Measurements from ENCODE around the gene MSRB3. TPM values are rescaled to one million over a fixed set of nuclear protein-coding genes. Genes with fewer than 3 reads are reported as not detected.

MSRB3 gene
- total RNA-seq, 1 experiment from 2014 or later, result 40.6 TPM

DNA sequence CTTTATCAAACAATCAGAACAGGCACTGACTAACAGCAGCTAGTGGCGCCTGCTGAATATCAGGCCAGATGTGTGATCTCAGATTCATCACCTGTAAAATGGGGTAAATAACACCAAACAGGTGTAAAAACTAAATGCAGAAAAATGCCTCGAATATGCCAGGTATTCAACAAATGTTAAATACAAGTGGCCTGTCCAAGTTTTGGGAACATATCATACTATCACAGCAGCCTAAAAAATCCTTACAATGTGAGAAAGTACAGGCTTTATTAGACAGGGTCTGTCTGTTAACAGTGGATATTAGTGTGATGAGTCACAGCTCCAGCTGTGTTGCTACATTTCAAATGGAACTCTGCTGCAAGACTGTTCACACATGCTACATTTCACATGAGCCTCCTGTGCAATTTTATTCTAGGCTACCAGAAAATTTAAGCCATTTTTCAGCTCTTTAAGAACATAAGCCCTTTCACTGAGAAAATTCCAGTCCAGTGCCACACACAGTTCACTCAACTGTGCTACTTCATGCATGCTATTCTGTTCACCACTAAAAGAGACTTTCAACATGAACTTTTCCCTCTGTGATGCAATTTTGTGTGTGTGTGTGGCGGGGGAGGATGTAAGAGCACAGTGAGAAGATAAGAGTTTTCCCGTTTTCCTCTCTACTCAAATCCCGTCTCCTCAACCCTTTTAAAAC, 56.7 kb downstream of the MSRB3 start:
- no peaks in the 10 kb centered on the region for H3K36me3 ChIP-seq
- H3K27me3 ChIP-seq, result no peaks in the 10 kb centered on the region
- H3K9me3 ChIP-seq, result no peaks in the 10 kb centered on the region
- DNase-seq, result peak; percentile 43
- no peak overlapping the region for H3K4me3 ChIP-seq

DNA sequence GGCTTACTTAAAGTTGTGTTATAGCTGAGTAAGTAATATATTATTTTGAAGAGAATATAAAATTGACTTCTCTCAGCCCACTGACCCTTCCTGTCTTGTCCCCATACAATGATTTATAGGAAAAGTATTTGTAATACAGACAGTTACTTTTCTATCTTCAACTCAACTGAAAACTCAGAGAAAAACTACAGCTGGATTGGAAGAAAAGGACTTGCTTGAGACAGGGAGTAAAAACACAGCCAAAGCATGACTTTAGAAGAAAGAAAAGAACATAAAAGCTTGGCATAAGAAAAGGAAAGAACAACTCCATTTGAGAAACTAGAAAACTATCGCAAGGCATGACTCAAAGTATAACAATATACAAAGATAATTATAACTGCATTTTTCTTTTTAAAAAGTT, 57.5 kb downstream of the MSRB3 start:
- Histone ChIP-seq H3K36me3 (no peaks in the 10 kb centered on the region), H3K9me3 (no peaks in the 10 kb centered on the region), H3K27me3 (no peaks in the 10 kb centered on the region), H3K4me3 (no peak overlapping the region)
- no peak for DNase-seq

DNA sequence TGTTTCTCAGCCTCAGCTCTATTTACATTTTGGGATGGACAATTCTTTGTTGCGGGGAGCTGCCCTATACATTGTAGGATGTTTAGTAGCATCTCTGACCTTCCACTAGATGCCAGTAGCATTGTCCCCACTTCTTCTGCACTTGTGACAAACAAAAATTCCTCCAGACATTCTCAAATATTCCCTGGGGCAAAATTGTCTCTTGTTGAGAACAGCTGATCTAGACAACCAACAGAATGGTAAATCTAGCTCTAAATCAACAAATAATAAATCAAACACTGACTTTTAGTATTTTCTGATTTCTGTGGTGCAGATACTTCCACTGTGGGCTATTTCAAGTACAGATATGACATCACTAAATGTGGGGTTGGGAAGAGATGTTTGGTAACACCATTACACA, 60.7 kb downstream of the MSRB3 start:
- Histone ChIP-seq H3K9me3 (no peaks in the 10 kb centered on the region), H3K4me3 (no peak overlapping the region), H3K27me3 (no peaks in the 10 kb centered on the region), H3K36me3 (no peaks in the 10 kb centered on the region)
- DNase-seq, result no peak

DNA sequence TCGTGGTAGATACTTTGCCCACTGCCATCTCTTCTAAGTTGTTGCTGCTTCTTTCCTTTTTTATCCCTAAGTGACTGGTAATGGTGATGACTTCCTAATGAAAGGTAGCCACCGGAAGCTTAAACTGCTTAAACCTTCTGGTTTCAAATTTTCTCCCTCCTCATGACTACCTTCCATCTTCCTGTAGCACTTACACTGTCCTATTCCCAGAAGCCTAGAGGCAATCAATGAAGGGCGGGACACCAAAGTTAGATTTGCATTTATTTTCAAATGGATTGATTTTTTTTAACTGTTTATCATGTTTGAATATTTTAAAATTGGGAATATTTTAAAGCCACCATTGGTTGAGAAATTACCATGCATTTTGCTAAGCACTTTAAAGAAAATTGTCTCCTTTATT, 64.7 kb downstream of the MSRB3 start:
- no peak for DNase-seq
- Histone ChIP-seq H3K36me3 (no peaks in the 10 kb centered on the region), H3K4me3 (no peak overlapping the region)

DNA sequence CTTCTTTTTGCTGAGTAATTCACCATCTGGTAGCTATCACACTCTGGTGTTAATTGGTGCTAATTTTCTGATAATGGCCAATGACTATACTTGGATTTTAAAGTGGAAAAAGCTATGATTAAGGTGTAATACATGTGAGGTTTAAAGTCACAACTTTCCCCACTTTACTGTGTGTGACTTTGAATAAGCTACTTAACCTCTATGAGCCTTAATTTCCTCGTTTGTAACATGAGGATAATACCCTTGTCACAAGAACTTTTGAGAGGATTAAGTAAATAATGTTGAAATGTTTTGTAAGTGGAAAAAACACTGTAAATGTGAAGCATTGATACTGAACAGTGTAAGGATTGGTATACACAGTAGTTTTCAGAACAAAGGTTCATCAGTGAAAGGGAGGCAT, 65.3 kb downstream of the MSRB3 start:
- no peak overlapping the region for H3K4me3 ChIP-seq
- no peaks in the 10 kb centered on the region for H3K36me3 ChIP-seq
- no peaks in the 10 kb centered on the region for H3K27me3 ChIP-seq
- DNase-seq, result no peak
- no peaks in the 10 kb centered on the region for H3K9me3 ChIP-seq

More for the DNA sequence above, 64.7 kb downstream of the MSRB3 start:
- no peaks in the 10 kb centered on the region for H3K9me3 ChIP-seq
- no peaks in the 10 kb centered on the region for H3K27me3 ChIP-seq

DNA sequence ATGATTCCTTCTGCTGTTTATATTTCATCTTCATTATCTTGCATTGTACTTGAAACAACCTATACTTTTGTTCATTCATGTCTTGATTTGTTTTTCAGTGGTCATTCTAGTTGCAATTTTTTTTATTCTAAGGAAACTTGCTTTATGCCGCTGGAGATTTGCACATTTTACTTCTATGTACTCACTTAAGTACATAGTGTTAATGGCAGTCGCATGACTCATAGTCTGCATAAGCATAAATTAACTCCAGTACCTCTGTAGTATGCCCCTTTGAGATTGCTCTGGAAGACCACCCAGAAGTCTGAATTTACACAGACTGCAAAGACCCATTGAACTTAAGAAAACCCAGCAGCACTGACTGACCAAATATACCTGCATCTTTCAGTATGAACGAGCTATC, 77.0 kb downstream of the MSRB3 start:
- no peaks in the 10 kb centered on the region; the same call in 1 of the 2 replicates for H3K36me3 ChIP-seq
- H3K4me3 ChIP-seq, result no peak overlapping the region
- no peak for DNase-seq
- no peaks in the 10 kb centered on the region for H3K9me3 ChIP-seq
- H3K27me3 ChIP-seq, result no peaks in the 10 kb centered on the region

DNA sequence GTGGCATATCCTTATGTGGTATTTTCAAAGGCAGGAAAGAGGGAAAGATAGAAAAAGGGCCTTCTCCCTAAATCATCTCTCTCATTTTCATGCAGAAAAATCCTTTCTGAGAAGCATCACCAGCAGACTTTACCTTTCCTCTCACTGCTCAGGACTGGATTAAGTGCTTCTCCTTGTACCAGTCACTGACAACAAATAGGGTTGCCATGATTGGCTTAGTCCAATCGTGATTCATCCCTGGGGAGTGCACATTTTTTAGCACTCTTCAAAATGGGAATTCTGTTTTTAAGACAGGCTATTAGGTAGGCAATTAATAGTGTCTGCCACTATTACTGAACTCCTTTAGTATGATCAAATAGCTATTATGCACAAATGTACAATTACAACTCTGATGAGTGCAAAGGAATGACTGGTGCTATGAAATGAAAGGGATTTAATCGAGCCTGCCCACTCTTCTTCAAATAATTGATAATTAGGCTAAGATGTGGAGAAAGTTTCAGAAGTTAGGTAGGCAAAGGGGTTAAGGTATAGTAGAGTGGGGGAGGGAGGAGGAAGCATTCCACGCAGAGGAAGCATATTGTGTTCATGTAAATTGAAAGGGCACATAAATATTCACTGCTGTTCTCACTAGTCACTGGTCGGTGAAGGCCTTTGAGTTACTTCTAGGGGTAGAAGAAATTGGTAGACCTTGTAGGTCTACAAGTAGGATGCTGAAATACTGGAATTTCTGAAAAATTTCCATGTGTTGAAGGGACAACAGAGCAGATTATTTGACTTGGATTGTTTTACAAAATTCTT, 84.0 kb downstream of the MSRB3 start:
- Histone ChIP-seq H3K4me3 (no peak overlapping the region), H3K27me3 (no peaks in the 10 kb centered on the region), H3K36me3 (no peaks in the 10 kb centered on the region; the same call in 1 of the 2 replicates), H3K9me3 (no peaks in the 10 kb centered on the region)
- no peak for DNase-seq

DNA sequence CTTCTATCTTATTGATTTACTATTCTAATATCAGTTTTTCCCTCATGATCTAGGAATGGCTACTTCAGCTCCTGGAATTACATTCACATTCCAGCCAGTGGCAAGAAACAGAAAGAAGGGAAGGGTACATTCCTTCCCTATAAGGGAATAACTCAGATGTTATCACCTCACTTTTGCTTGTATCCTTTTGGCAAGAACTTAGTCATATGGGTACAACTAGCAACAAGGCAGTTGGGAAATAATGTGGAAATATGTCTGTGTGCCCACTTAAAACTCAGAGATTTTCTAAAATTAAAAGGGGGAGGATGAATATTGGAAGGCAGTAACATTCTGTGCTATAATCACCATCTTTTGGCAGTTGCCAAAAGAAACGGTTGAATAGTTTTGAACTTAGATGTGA, 85.6 kb downstream of the MSRB3 start:
- Histone ChIP-seq H3K4me3 (no peak overlapping the region), H3K36me3 (no peaks in the 10 kb centered on the region; the same call in 1 of the 2 replicates), H3K9me3 (no peaks in the 10 kb centered on the region), H3K27me3 (no peaks in the 10 kb centered on the region)
- DNase-seq, result no peak

DNA sequence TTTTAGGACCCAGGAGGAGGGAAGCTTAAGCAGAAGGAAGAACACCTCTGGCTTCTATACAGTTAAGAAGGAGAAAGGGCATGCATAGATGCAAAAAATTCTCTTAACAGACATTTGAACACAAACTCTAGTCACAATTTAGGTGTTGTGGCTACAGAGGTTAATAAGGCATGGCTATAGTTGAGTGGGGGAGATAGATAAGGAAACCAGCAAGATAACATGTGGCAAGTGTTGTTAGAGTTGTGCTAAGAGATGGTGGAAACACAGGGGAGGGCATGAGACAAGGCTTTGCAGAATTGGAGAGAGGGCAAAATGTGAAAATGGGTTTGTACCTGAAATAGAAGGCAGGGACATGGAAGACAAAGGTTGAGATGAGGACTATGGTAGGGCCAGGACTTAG, 88.9 kb downstream of the MSRB3 start:
- no peak overlapping the region for H3K4me3 ChIP-seq
- no peaks in the 10 kb centered on the region for H3K27me3 ChIP-seq
- no peaks in the 10 kb centered on the region for H3K9me3 ChIP-seq
- H3K36me3 ChIP-seq, result no peaks in the 10 kb centered on the region
- no peak for DNase-seq

DNA sequence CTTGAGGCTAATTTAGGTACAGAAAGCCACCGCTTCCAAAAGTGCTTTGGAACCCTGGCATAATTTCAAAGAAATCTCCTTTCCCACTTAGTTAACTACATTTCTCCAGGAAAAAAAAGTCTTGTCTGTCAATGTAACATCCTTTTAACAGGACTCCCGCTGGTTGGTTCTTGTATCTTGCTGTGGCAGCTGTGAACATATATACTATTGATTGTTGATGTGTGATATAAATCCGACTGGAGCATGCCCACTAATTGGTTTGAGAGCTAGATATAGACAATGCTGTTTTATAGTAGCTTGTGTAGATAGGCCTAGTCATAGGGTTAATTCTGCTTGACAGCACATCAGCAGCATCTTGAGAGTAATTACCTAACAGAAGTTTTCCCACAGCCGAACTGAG, 89.6 kb downstream of the MSRB3 start:
- no peaks in the 10 kb centered on the region for H3K27me3 ChIP-seq
- no peak overlapping the region for H3K4me3 ChIP-seq
- no peaks in the 10 kb centered on the region for H3K36me3 ChIP-seq
- no peak for DNase-seq
- no peaks in the 10 kb centered on the region for H3K9me3 ChIP-seq

DNA sequence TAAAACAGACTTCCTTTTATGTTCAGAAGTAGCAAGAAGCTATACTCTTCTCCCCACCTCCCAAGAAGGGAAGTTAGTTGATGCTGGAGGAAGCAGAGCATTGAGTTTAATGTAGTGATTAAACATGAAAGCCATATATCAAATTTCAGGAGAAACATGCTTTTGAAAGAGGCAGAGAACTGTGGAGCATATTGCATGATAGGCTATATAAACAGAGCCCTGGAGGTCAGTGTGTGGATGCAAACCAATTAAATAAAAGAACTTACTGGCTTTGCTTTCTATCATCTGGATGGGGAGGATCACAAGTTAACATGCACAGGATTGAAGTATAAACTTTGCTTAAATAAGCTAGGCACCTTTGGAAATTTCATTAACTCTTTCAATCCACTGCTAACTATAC, 94.1 kb downstream of the MSRB3 start:
- H3K9me3 ChIP-seq, result no peaks in the 10 kb centered on the region
- no peak overlapping the region for H3K4me3 ChIP-seq
- H3K36me3 ChIP-seq, result no peaks in the 10 kb centered on the region
- no peak for DNase-seq
- no peaks in the 10 kb centered on the region for H3K27me3 ChIP-seq

DNA sequence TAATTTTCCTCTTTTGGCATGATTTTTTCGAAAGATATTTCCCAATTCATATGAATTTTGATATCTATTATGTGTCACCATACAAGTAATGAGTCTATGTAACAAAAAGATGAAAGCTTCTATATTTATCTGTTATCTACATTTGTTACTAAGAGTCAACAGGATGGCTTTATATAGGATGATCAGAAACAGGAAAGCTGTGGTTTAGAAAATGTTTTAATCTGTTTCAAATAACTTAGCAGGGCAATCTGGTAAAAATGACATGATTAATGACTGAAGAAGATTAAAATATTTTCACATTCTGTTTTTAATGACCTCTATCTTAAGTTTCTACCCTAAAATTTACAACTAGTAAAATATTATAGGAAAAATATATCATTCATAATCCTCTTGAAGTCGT, 105.8 kb downstream of the MSRB3 start:
- no peak for DNase-seq
- no peak overlapping the region for H3K4me3 ChIP-seq
- H3K9me3 ChIP-seq, result no peaks in the 10 kb centered on the region
- H3K36me3 ChIP-seq, result no peaks in the 10 kb centered on the region
- no peaks in the 10 kb centered on the region for H3K27me3 ChIP-seq

DNA sequence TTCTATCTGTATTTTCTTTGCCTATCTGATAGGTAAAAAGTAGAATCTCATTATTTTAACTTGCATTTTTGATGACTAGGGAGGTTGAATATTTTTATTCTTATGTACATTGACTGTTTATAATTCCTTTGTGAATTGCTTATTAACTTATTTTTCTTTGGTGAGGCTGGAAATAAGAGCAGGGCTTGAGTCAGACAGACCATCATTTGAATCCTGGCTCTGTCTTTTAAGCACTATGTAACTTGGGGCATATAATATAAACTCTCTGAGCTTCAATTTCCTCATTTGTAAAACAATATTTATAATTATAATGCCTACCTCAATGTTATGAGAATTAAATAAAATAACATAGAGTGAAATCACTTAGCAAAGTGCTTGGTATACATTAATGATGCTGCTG, 108.9 kb downstream of the MSRB3 start:
- no peak for DNase-seq
- Histone ChIP-seq H3K36me3 (no peaks in the 10 kb centered on the region), H3K4me3 (no peak overlapping the region), H3K9me3 (no peaks in the 10 kb centered on the region), H3K27me3 (no peaks in the 10 kb centered on the region)

DNA sequence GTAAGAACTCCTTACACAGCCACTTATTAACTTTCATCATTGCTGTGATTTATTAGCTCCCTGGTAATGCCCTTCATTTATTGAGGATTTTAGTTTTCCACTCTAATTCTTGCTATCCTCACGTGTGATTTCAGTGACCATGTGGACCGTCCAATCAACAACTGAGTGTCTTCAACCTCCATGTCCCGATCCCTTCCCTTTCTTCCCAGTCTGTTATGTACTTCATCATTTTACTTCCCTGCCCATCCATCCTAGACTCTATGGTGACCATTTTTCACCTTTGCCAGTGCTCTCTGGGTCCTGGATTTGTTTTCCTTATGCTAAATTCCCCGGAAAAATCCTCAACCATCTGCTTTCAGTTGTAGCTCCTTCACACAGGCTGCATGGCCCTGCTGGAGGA, 111.0 kb downstream of the MSRB3 start:
- Histone ChIP-seq H3K36me3 (no peaks in the 10 kb centered on the region), H3K9me3 (no peaks in the 10 kb centered on the region), H3K27me3 (no peaks in the 10 kb centered on the region), H3K4me3 (no peak overlapping the region)
- no peak for DNase-seq

DNA sequence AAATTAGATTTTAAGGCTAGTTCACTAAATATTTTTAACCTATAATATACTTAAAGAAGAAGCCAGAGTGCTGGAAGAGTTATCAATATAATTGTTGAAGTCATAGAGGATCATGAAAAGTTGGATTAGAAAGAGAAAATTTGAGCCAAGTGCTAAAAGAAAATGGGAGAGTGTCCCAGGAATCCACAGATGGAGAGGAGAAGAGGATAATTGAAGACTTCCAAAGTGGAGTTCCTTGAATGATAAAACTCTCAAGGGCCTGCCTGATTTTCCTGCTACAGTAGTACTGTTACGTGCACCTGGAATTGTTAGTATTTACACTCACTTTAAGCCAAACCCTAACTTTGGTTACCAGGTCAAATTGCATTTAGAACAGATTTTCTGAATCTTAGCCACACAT, 113.2 kb downstream of the MSRB3 start:
- no peak for DNase-seq
- Histone ChIP-seq H3K4me3 (no peak overlapping the region), H3K36me3 (no peaks in the 10 kb centered on the region), H3K9me3 (peaks cover 10% of the 10 kb centered on the region), H3K27me3 (no peaks in the 10 kb centered on the region)

DNA sequence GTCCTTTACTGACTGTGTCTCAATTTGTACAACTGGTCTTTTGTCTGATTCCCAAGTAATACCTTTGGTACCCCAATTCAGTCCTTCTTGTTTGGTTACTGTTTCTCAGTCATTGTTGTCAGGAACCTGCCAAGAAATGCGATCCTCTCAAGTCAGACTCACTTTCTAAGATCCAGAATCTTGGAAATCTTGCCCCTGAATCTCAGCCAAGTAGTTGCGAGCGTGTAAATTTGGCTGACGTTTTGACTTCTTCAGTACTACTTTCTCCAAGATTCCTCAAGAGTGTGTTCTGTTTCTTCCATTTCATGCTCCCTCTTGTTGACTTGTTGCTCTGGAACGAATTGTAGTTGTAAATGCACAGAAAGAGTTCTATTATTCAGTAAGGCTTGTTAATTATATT, 114.0 kb downstream of the MSRB3 start:
- no peaks in the 10 kb centered on the region for H3K36me3 ChIP-seq
- no peak for DNase-seq
- no peak overlapping the region for H3K4me3 ChIP-seq
- peaks cover 10% of the 10 kb centered on the region for H3K9me3 ChIP-seq
- H3K27me3 ChIP-seq, result no peaks in the 10 kb centered on the region

DNA sequence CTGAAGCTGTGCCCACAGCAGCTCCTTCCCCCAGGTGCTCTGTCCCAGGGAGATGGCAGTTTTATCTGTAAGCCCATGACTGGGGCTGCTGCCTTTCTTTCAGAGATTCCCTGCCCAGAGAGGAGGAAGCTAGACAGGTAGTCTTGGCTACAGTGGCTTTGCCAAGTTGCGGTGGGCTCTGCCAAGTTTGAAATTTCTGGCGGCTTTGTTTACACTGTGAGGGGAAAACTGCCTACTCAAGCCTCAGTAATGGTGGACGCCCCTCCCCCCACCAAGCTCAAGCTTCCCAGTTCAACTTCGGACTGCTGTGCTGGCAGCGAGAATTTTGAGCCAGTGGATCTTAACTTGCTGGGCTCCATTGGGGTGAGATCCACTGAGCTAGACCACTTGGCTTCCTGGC, 124.7 kb downstream of the MSRB3 start:
- H3K36me3 ChIP-seq, result no peaks in the 10 kb centered on the region
- H3K9me3 ChIP-seq, result peaks cover 14% of the 10 kb centered on the region
- H3K4me3 ChIP-seq, result no peak overlapping the region
- DNase-seq, result no peak
- no peaks in the 10 kb centered on the region for H3K27me3 ChIP-seq

Data from MG63 (cell line).